Stimulated activated CD4-positive, alpha-beta T cell treated with anti-CD3 and anti-CD28 coated beads, TNF-alpha, amount 100 ng/mL, for 24 hours (primary cell): Measurements from ENCODE around the gene KIF17.
A peak's percentile ranks its signal among the peaks of the same experiment; 100 is the strongest.

Experiments used
- DNase-seq, 3 experiments: peaks; one replicate each; pipeline ENCODE4 v3.0.0-alpha.2; 2020; ENCODE audit warnings: low read depth in 3 of 3

Gene KIF17

GRCh38 chr1:20710469-20711284, 7.1 kb downstream of the KIF17 start:
- no peak for DNase-seq

GRCh38 chr1:20709868-20710267, 7.9 kb downstream of the KIF17 start:
- no peak for DNase-seq

- DNase-seq, result no peak
These were observed 8.9 kb downstream of the KIF17 start for GRCh38 chr1:20708891-20709290.

- no peak for DNase-seq
These were observed 9.8 kb downstream of the KIF17 start for GRCh38 chr1:20708057-20708456.

- no peak for DNase-seq
These were observed 11.0 kb downstream of the KIF17 start for GRCh38 chr1:20706841-20707240.

GRCh38 chr1:20705203-20705755, 12.5 kb downstream of the KIF17 start:
- no peak for DNase-seq

GRCh38 chr1:20704390-20705202, 13.2 kb downstream of the KIF17 start:
- DNase-seq, result no peak

GRCh38 chr1:20703124-20703756, 14.6 kb downstream of the KIF17 start:
- DNase-seq, result no peak

- no peak for DNase-seq
These were observed 15.4 kb downstream of the KIF17 start for GRCh38 chr1:20702416-20702815.

GRCh38 chr1:20701847-20702246, 16.0 kb downstream of the KIF17 start:
- DNase-seq, result no peak

- no peak for DNase-seq
These were observed 16.4 kb downstream of the KIF17 start for GRCh38 chr1:20701446-20701845.

- no peak for DNase-seq
These were observed 17.1 kb downstream of the KIF17 start for GRCh38 chr1:20700636-20701215.

GRCh38 chr1:20699558-20699957, 18.2 kb downstream of the KIF17 start:
- DNase-seq, result no peak

GRCh38 chr1:20698195-20698910, 19.5 kb downstream of the KIF17 start:
- no peak for DNase-seq

GRCh38 chr1:20697563-20697962, 20.2 kb downstream of the KIF17 start:
- DNase-seq, result no peak

- DNase-seq, result peak; percentile 48 to 74 (median 58)
These were observed 21.1 kb downstream of the KIF17 start for GRCh38 chr1:20696397-20697333.

GRCh38 chr1:20695515-20695914, 22.3 kb downstream of the KIF17 start:
- DNase-seq, result no peak

- DNase-seq, result no peak
These were observed 24.2 kb downstream of the KIF17 start for GRCh38 chr1:20693623-20694022.

- DNase-seq, result no peak
These were observed 25.9 kb downstream of the KIF17 start for GRCh38 chr1:20691872-20692271.

- DNase-seq, result no peak
These were observed 28.2 kb downstream of the KIF17 start for GRCh38 chr1:20689645-20690056.
